GM19035 (cell line): ENCODE measurements around the gene ARHGEF25.
"Not testable (repeated sequence)": the region's sequence is repeated elsewhere in the genome, so short reads cannot be mapped to it uniquely, and the experiment has no call there.

Source experiments
- ATAC-seq: cut with Tn5 transposase; IDR thresholded peaks from one replicate; pipeline ENCODE4 v1.9.1; 2021; ENCODE audit not compliant: unreplicated experiment

The ARHGEF25 gene

DNA sequence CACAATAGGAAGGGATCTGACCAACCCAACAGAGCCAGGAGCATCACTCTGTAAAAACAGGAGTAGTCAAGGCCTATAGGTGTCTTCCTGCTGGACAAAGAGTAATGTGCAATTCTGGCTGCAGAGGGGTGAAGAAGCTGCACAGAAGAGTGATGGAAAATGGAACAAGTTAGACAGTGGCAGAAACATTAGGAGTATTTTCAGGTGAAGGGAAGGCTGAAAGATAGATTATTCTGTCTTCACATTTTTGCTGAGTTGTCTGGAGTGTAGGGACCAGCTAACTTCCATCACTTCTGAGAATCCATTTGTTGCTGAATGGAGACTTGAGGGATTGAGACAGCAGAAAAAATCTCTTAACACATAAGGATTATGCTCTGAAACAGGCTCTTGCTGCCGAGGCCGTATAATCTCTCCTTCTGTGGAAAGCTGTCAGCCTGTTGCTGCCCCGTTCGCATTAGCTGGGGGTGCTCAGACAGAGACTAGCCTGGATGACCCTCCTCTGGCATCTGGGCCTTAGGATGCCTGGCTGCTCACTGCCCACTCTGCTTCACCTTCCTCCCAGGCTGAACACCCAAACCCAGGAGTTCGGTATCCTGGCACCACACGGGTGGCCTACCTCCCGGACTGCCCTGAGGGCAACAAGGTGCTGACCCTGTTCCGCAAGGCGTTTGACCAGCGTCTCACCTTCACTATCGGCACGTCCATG, 3.1 kb upstream of the ARHGEF25 start:
- ATAC-seq: no peak

DNA sequence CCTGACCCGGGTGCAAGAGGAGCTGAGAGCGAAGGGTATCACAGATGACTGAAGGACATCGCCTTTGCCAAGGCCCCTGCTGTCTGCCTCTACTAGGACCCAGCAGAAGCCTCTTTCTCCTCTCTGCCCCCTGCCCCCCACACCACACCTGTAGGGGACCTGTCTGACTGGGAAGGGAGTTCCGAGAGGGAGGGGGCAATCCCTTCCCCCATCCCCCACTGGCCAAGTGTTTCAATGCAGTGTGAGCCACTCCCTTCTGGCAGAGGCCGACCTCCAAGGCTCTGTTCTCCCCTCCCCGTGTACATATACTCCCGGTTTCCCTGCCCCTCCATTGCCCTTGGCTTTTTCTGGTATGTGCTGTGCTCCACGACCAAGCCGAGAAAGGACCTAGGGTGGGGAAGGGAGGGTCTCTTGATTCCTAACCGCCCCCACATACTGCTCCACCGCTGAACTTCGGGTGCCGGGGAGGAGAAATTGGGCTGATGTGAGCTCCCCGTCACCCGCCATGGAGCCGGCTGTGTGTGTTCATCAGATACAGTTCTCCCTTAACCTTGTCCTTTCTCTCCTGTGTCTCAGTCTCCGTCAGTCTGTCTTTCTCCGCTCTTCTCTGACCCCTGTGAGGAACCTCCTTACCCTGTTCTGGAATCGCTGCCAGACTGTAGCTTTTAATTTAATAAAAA, 2.0 kb upstream of the ARHGEF25 start:
- ATAC-seq: no peak

DNA sequence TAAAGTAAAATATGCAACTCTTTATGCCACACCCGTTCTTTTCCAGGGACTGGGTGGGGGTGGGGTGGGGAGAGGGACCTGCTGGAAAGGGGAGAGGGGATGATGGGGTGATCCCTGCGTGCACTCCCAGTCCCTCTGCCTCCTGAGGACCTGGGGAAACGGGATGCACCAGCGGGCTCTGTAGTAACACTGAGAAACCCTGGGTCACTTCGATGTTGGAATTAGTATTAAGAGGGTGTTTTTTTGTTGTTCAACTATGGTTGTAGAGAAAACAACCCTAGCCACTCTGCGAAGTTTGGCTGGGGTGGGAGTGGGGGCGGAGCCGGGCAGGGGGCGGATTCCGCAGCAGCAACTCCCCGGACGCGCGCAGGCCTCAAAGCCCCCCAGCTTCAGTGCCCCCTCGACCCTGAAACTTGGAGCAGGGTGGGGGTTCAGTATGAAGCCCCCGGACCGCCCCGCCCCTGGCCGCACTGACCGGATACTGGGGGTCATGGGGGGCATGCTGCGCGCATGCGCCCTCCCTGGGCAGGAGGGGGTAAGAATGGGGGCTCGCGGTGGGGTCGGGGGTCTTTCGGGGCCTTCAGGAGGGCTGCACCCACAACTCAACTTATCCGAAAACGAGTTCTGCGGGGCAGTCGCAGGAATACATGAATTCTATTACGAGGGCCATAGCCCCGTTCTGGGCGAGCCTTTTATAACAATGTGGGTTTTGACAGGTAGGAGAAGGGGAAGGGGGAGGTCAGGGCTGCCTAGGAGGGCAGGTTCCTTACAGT, 1.3 kb upstream of the ARHGEF25 start:
- ATAC-seq: no peak

DNA sequence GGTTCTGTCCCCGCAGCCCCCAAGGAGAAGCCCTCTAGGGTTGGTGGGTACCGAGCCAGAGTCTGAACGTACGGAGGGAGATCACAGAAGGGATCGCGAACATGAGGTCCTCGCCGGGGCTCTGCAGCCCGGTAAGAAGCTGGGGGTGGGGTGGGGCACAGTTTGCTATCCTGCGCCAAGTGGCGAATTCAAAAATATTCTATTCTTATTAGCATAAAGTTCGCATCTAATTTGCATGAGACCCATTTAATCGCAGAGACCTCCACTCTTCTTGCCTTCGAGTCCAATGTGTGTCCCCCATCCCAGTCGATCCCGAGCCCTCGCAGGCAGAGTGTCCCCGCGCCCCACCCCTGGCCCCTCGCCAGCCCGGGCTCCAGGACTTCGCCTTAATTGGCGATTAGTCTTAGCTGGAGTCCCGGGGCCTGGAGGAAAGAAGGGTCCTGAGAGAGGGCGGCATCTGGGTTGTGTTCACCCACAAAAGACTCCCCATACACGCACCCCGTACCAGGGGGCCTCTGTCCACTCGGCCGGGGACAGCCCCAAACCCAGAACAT, 604 bp upstream of the ARHGEF25 start:
- ATAC-seq: no peak

DNA sequence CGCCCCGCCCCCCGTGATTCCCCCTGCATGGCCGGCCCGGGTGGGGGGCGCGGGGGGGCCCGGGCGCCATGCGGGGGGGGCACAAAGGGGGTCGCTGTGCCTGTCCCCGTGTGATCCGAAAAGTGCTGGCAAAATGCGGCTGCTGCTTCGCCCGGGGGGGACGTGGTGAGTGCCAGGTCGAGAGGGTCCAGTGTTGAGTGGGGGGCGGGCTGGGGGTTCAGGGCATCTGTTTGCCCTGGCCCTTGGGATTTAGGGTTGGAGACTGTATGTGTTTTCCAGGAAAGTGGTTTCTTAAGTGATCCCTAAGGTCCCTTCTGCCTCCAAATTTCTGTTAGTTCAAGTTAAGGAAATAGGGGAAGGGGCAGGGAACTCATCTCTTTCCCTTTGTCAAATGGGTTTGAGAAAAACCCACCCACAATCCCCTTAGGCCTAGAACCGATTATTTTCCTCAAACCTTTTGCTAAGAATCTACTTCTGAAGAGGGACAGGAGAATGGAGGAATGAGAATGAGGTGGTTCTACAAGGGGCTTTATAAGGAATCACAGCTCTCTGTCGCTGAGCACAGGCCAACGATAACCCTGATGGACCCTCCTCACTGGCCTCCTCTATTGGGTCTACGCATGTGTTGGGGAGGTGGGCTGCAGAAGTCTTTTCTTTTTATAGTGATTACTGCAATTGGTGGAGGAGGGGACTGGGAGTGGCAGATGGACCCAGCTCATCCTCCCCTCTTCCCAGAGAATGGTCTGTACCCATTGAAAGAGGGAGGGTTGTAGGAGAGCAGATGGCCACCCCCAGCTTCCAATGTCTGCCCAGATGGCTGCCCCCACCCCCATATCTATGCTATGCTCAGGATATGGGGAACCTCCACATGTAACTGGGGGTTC, 834 bp downstream of the ARHGEF25 start:
- ATAC-seq: no peak

DNA sequence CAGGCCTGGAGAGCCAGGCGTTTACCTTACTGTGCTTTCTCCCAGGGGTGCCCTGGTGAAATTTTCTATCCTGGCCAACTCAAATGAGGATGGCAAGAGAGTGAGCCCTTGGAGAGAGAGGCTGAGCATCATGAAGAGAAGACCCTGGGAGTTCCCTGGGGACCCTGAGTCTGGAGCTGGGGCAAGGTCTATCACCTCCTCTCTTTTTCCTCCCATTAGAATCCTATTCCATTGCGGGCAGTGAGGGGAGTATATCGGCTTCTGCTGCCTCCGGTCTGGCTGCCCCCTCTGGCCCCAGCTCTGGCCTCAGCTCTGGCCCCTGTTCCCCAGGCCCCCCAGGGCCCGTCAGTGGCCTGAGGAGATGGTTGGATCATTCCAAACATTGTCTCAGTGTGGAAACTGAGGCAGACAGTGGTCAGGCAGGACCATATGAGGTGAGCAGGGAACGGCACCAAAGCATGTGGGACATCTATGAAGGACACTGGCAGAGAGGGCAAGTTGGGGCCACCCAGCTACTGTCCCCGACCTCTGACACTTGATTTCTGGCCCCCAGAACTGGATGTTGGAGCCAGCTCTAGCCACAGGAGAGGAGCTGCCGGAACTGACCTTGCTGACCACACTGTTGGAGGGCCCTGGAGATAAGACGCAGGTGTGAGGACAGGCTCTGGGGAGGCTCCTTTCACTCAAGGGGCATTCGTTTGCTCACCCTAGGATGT, 1.6 kb downstream of the ARHGEF25 start:
- ATAC-seq: no peak

DNA sequence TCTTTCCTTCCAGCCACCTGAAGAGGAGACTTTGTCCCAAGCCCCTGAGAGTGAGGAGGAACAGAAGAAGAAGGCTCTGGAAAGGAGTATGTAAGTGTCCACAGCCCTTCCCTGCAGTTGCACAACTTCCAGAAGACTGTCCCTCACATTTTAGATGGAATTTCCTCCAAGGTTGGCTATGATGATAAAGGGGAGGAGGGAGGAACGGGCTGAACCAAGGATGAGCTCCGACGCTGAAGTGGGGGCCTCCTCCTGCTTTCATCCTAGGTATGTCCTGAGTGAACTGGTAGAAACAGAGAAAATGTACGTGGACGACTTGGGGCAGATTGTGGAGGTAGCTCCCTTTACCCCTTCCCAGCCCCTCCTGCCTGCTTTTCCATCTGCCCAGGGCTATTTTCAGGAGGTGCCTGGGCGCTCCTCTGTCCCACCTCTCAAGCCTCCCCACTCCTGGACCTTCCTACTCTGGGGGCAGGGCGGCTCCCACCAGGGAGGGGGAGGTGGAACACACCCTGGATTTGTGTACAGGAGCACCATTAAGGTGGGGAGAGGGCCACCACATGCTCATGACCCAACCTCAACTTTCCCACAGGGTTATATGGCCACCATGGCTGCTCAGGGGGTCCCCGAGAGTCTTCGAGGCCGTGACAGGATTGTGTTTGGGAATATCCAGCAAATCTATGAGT, 2.3 kb downstream of the ARHGEF25 start:
- no peak for ATAC-seq

DNA sequence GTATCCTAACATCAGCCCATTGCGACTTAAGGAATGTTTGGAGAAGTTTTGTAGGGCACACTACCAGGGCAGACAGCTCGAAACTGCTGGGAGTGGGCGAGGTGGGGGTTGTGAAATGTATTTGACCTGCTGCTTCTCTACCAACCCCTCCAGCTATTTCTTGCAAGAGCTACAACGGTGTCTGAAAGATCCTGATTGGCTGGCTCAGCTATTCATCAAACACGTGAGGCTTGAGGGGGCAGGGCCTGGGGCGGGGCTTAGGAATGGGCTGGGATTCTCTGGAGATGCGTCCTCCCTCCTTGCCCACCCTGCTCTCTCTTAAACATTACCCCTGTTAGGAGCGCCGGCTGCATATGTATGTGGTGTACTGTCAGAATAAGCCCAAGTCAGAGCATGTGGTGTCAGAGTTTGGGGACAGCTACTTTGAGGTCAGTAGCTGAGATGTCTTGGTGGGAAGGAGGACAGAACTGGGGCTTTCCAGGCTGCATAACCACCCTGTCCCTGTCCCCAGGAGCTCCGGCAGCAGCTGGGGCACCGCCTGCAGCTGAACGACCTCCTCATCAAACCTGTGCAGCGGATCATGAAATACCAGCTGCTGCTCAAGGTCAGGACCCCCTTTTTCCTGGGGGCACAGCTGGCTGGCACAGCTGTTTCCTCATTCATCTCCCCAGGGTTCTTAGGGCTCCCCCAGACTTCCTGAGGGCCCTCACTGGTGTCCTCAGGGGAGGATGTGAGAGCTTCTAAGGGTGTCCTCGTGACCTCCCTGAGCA, 3.1 kb downstream of the ARHGEF25 start:
- peak; percentile 55 for ATAC-seq

DNA sequence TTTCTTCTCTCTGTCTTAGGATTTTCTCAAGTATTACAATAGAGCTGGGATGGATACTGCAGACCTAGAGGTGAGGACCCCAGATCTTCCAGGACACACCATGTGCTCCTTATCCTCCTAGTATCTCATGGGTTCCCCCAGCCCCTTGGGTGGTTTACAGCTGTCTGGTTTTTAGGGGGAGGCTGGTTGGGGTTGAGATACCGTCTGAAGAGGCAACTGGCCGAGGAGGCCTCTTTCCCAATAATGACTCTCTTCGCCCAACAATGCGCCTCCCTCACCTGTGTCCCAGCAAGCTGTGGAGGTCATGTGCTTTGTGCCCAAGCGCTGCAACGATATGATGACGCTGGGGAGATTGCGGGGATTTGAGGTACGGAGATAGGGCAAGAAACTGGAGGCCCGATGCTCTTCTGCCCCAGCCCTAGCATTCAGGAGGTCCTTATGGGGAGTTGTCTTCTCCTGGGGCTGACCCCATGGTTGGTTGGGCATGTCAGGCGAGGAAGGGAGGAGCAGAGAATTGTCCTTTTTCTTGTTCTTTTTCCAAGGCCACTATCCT, 3.8 kb downstream of the ARHGEF25 start:
- ATAC-seq: no peak

DNA sequence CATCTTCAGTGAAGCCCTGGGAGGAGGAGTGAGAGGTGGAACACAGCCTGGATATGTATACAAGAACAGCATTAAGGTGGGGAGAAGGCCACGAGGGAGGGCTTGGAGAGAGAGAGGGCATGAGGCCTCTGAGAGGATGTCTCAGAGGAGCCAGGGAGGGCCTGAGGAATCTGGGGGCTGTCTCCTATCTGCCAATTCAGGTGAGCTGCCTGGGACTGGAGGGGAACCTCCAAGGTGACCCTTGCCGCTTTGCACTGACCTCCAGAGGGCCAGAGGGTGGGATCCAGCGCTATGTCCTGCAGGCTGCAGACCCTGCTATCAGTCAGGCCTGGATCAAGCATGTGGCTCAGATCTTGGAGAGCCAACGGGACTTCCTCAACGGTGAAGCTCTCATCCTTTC, 4.4 kb downstream of the ARHGEF25 start:
- ATAC-seq: no peak

DNA sequence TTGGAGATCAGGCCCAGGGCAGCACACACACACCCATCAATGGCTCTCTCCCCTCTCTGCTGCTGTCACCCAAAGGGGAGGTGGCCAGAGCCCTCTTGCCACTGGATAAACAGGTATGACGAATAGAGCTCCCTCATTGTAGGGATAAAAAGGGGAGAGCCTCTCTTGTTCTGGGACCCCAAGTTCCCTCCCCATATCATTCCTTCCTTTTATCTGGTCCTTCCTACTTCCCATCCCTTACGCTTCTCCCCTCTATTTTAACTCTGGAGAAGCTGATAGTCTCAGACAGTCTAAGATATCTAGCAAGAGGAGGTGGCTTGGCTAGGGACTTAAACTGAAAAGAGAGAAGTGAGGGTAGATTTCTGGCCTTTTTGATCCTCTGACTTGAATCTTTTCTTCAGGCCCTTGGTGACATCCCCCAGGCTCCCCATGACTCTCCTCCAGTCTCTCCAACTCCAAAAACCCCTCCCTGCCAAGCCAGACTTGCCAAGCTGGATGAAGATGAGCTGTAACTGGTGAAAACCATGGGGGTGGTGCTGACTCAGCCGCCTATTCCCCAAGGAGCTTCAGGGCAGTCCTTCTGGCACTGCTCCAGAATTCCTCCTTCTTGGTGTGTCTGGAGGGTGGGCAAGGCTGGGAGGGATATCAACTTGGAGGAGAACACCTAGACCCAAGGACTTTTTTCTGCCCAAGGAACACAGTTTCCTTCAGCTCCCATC, 5.3 kb downstream of the ARHGEF25 start:
- no peak for ATAC-seq

DNA sequence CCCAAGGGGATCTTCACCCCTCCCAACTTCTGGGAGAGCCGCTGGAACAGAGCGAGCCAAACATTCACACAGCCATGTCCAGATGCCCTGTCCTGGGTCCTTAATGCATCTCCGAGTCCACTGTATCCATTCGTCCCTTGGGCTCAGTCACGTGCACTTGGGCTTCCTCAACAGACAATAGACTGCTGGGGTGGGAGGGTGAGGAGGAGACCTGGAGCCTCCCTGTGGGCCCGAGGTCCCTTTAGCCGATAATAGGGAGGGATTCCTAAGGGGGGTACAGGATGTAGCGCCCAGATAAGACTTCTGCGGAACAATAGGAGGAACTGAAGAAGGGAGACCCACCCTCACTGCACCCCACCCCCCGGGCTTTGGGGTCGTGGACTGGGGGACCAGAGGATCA, 6.7 kb downstream of the ARHGEF25 start:
- no peak for ATAC-seq

DNA sequence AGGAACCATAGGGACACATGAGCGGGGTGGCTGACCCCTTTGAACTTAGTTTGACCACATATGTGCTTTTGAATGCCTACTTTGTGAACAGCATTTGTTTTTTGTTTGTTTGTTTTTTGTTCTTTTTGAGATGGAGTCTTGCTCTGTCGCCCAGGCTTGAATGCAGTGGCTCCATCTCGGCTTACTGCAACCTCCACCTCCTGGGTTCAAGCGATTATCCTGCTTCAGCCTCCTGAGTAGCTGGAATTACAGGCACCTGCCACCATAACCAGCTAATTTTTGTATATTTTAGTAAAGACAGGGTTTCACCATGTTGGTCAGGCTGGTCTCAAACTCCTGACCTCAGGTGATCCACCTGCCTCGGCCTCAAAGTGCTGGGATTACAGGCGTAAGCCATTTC, 7.2 kb downstream of the ARHGEF25 start:
- not testable (repeated sequence) for ATAC-seq

DNA sequence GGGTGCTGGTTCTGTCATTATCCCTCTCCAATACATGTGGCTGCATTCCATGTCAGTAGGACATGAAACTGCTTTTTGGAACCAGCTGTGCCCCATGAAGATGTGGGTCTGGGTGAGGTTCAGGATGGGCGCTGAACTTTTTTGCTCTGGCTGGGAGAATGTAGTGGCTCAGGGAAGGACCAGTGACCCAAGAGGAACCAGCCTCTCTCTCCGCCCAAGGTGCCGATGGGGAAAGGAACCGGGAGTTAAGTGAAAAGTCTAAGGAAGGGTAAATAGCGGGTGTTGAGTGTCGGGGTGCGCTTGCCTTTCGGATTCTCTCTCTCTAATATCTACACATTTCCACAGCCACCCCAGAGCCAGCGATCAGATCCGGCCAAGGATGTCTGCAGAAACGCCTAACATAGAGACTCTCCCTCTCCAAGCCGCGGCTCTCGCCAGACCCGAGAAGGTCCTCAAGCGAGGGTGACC, 7.8 kb downstream of the ARHGEF25 start:
- ATAC-seq: no peak

DNA sequence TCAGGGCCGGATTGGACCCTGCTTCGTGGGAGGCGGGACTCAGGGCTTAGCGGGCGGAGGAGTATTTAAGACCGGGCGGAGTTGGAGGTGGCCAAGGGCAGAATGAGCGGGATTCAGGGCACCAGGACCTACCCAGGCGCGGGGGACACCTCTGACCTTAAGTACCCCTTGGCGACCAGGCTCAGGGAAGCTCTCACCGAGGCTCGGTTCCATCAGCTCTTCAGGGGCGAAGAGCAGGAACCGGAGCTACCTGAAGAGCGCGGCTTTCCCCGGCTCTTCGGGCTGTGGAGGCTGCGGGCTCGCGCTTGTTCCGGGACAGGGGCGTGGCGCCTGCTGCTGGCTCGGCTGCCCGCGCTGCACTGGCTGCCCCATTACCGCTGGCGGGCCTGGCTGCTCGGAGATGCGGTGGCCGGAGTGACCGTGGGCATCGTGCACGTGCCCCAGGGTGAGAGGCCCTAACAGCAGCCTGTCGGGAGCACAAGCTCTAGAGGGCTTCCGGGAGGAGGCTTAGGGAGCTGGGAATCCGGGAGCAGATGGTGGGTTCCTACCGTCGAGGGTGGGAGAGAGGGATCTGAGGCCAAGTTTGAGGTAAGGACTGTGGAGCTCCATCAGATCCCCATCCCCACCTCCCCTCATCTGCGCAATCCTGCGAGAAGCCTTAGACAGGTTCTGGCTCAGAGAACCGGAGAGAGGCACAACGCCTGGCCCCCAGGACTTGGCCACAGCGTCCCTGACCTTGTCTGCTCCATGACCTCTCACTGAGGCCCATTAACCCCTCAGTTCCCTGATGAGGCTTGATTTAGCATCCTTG, 8.4 kb downstream of the ARHGEF25 start:
- no peak for ATAC-seq

DNA sequence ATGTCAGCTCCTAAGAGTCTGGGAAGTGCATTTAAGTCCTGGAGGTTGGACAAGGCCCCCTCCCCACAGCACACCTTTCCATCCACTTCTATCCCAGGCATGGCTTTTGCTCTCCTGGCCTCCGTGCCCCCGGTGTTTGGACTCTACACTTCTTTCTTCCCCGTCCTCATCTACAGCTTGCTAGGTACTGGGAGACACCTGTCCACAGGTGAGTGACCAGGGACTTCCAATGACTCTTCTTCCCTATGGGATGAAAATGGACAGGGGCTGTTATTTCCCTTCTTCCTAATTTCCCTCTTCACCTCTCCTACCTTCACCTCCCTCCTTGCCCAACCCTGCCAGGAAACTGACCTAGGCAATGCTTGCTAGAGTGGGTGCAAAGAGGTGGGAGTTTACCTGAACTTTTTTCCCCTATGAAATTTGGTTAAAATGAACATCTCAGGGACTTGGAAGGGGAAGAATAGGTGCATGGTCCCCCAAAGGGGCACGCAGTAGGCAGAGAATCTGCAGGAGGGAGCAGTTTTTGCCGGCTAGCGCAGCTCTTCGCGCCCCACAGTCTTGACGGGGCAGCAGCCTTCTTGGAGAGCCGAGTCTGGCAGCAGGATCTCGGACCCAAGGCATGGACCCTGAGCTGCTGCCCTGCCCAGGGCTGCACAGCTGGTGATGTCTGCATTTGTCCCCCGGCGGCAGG, 9.2 kb downstream of the ARHGEF25 start:
- ATAC-seq: no peak
